CD4-positive, alpha-beta memory T cell (primary cell): ENCODE measurements around the gene OR5K3. TPM values are rescaled to one million over a fixed set of nuclear protein-coding genes. Genes with fewer than 3 reads are reported as not detected.

ENCODE experiments used
- CTCF ChIA-PET: fragments of 350-600 bp; sonication (Branson Sonifier 250); formaldehyde crosslinking; loops from one replicate; lab custom pipeline; 2021; ENCODE audit warnings: inconsistent platforms; ENCODE audit not compliant: partially characterized antibody; lab: Charles Lee
- POLR2A ChIA-PET: fragments of 350-600 bp; sonication (Branson Sonifier 250); formaldehyde crosslinking; loops from one replicate; lab custom pipeline; 2021; ENCODE audit not compliant: partially characterized antibody; lab: Charles Lee
- DNase-seq, 5 donors: peaks; one replicate each; pipeline versions ENCODE4 v3.0.0 to v3.0.0-alpha.2; 2020 to 2022; ENCODE audit warnings: mixed read lengths in 1 of 5
- H3K27ac ChIP-seq: one replicate; pipeline ENCODE4 v1.7.0; 2013; ENCODE audit warnings: low read depth, low read length
- H3K27me3 ChIP-seq: 2 replicates; pipeline ENCODE4 v1.7.0; 2013; ENCODE audit warnings: mild to moderate bottlenecking, low read length, moderate library complexity; ENCODE audit not compliant: insufficient read depth
- H3K36me3 ChIP-seq: 2 replicates; pipeline ENCODE4 v1.7.0; 2013; ENCODE audit warnings: mild to moderate bottlenecking, low read length, moderate library complexity; ENCODE audit not compliant: insufficient read depth
- H3K4me1 ChIP-seq: 2 replicates; pipeline ENCODE4 v1.7.0; 2013; ENCODE audit warnings: mild to moderate bottlenecking, low read length, moderate library complexity; ENCODE audit not compliant: insufficient read depth
- H3K4me3 ChIP-seq, 2 donors: one replicate each; pipeline ENCODE4 v1.7.0; 2013; ENCODE audit warnings: low read length in 2 of 2, mild to moderate bottlenecking in 1 of 2
- H3K9me3 ChIP-seq, 2 donors: one replicate each; pipeline ENCODE4 v1.7.0; 2013; ENCODE audit warnings: low read length in 2 of 2, control low read depth in 1 of 2; ENCODE audit not compliant: control insufficient read depth in 1 of 2
- H3K27ac Mint-ChIP-seq, 7 donors: one replicate each; pipeline ENCODE4 v1.8.0; 2020 to 2021; ENCODE audit warnings: mixed read lengths in 7 of 7, mild to moderate bottlenecking in 6 of 7, inconsistent platforms in 3 of 7, moderate library complexity in 3 of 7
- H3K27me3 Mint-ChIP-seq, 2 donors: one replicate each; pipeline ENCODE4 v1.8.0; 2020 to 2021; ENCODE audit warnings: mixed read lengths in 2 of 2
- H3K36me3 Mint-ChIP-seq, 2 donors: one replicate each; pipeline ENCODE4 v1.8.0; 2020 to 2021; ENCODE audit warnings: mixed read lengths in 2 of 2, inconsistent platforms in 1 of 2, mild to moderate bottlenecking in 1 of 2
- H3K4me1 Mint-ChIP-seq, 4 donors: one replicate each; pipeline ENCODE4 v1.8.0; 2020 to 2021; ENCODE audit warnings: mixed read lengths in 4 of 4, mild to moderate bottlenecking in 1 of 4
- H3K4me3 Mint-ChIP-seq, 8 donors: one replicate each; pipeline ENCODE4 v1.8.0; 2020 to 2021; ENCODE audit warnings: mixed read lengths in 8 of 8, mild to moderate bottlenecking in 7 of 8, moderate library complexity in 6 of 8, inconsistent platforms in 3 of 8
- H3K9me3 Mint-ChIP-seq, 8 donors: one replicate each; pipeline ENCODE4 v1.8.0; 2020 to 2021; ENCODE audit warnings: mixed read lengths in 8 of 8, mild to moderate bottlenecking in 5 of 8, inconsistent platforms in 3 of 8, moderate library complexity in 1 of 8
- intact Hi-C: fragments of 100-400 bp; cut with micrococcal nuclease; formaldehyde crosslinking; loops from one replicate; pipeline ENCODE4 v1.15.1; 2023
- polyA plus RNA-seq, 2 donors: library from polyadenylated mRNA; unstranded; fragments of 300-500 nt; fragmentation: Illumina TruSeq; gene quantifications; one replicate each; pipeline ENCODE4 v1.2.3, GENCODE V29; 2021
- total RNA-seq, 2 experiments: library from RNA; stranded (reverse); gene quantifications; one replicate each; pipeline ENCODE4 v1.2.3, GENCODE V29; 2021

OR5K3 gene
- total and polyA plus RNA-seq, 4 experiments from 2014 or later = not detected

- Mint-ChIP-seq H3K36me3 (peaks cover 1 to 7% of the 10 kb centered on the region in 2 donors), H3K27ac (peak overlapping the region in 1 of 7 donors; percentile 47), H3K9me3 (peaks cover 4 to 33% (median 22%) of the 10 kb centered on the region in 8 donors), H3K4me3 (peak overlapping the region in 1 of 8 donors; percentile 38), H3K27me3 (no peaks in the 10 kb centered on the region), H3K4me1 (no peaks in the 10 kb centered on the region)
- no peak overlapping the region for H3K4me3 ChIP-seq
- no peaks in the 10 kb centered on the region for H3K36me3 ChIP-seq
- intact Hi-C loops = loop anchor here (1.0 kb wide), 1 partner anchor 213 kb away; no protein-coding TSS in a partner anchor
- H3K4me1 ChIP-seq = no peaks in the 10 kb centered on the region
- POLR2A ChIA-PET = no interaction called here
- no peaks in the 10 kb centered on the region for H3K27me3 ChIP-seq
- no peak overlapping the region for H3K27ac ChIP-seq
- CTCF ChIA-PET = interaction anchor here (1.4 kb wide), 1 partner anchor 212 kb away, joined by 5 read pairs; no protein-coding TSS in a partner anchor
- H3K9me3 ChIP-seq = peaks cover 0 to 3% of the 10 kb centered on the region in 2 donors
- no peak for DNase-seq
These were observed 30.3 kb upstream of the OR5K3 start for GRCh38 chr3:98359993-98360675.

DNA sequence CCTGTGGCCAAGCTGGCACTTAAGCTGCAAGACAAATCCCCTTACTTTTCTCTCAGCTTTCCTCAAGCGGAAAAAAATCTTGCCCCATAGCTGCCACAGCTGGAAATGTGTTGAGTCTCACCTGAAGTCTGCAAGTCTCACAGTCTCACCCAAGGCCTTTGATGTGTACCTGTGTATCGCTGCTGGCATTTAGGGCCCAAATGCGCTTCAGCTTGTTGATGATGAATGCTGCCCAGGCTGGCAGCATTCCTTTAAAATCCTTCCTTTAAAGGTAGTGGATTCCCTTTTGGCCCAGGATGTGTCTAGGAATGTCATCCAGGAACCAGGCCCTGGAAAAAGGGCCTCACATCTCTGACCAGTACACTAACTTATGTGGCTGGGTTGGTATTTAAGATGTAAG lies 29.8 kb upstream of the OR5K3 start:
- H3K4me1 Mint-ChIP-seq = no peaks in the 10 kb centered on the region
- H3K9me3 Mint-ChIP-seq = peaks cover 4 to 37% (median 26%) of the 10 kb centered on the region in 8 donors
- no peak overlapping the region for H3K27ac Mint-ChIP-seq
- no peaks in the 10 kb centered on the region for H3K4me1 ChIP-seq
- DNase-seq = no peak
- intact Hi-C loops = loop anchor here (1.0 kb wide), 1 partner anchor 213 kb away; no protein-coding TSS in a partner anchor
- no peaks in the 10 kb centered on the region for H3K27me3 ChIP-seq
- CTCF ChIA-PET = interaction anchor here (1.4 kb wide), 1 partner anchor 212 kb away, joined by 5 read pairs; no protein-coding TSS in a partner anchor
- H3K36me3 Mint-ChIP-seq = peaks cover 1 to 7% of the 10 kb centered on the region in 2 donors
- no peaks in the 10 kb centered on the region for H3K36me3 ChIP-seq
- POLR2A ChIA-PET = no interaction called here
- H3K27me3 Mint-ChIP-seq = no peaks in the 10 kb centered on the region
- H3K4me3 ChIP-seq = no peak overlapping the region
- H3K27ac ChIP-seq = no peak overlapping the region
- no peak overlapping the region for H3K4me3 Mint-ChIP-seq
- peaks cover 0 to 3% of the 10 kb centered on the region in 2 donors for H3K9me3 ChIP-seq

- H3K36me3 Mint-ChIP-seq = peaks cover 1 to 7% of the 10 kb centered on the region in 2 donors
- intact Hi-C loops = no loop called here
- no peaks in the 10 kb centered on the region for H3K4me1 Mint-ChIP-seq
- no peak for DNase-seq
- no peaks in the 10 kb centered on the region for H3K27me3 Mint-ChIP-seq
- Histone ChIP-seq H3K27ac (no peak overlapping the region), H3K4me3 (no peak overlapping the region), H3K9me3 (peaks cover 0 to 3% of the 10 kb centered on the region in 2 donors), H3K36me3 (no peaks in the 10 kb centered on the region), H3K4me1 (no peaks in the 10 kb centered on the region), H3K27me3 (no peaks in the 10 kb centered on the region)
- H3K27ac Mint-ChIP-seq = no peak overlapping the region
- H3K9me3 Mint-ChIP-seq = peaks cover 4 to 39% (median 28%) of the 10 kb centered on the region in 8 donors
- ChIA-PET CTCF (interaction anchor here (1.4 kb wide), 1 partner anchor 211 kb away, joined by 5 read pairs; no protein-coding TSS in a partner anchor), POLR2A (no interaction called here)
- H3K4me3 Mint-ChIP-seq = no peak overlapping the region
These were observed 29.2 kb upstream of the OR5K3 start for GRCh38 chr3:98361289-98361688.

GRCh38 chr3:98367464-98368246 lies 22.8 kb upstream of the OR5K3 start:
- H3K4me3 Mint-ChIP-seq = no peak overlapping the region
- no peak for DNase-seq
- ChIA-PET CTCF (no interaction called here), POLR2A (no interaction called here)
- intact Hi-C loops = no loop called here
- no peak overlapping the region for H3K27ac ChIP-seq
- H3K27me3 Mint-ChIP-seq = no peaks in the 10 kb centered on the region
- H3K4me1 Mint-ChIP-seq = peaks cover 0 to 6% (median 3%) of the 10 kb centered on the region in 4 donors
- H3K27ac Mint-ChIP-seq = no peak overlapping the region
- H3K36me3 ChIP-seq = no peaks in the 10 kb centered on the region
- no peaks in the 10 kb centered on the region for H3K9me3 ChIP-seq
- H3K4me1 ChIP-seq = no peaks in the 10 kb centered on the region
- no peak overlapping the region for H3K4me3 ChIP-seq
- no peaks in the 10 kb centered on the region for H3K27me3 ChIP-seq
- peaks cover 0 to 16% (median 7%) of the 10 kb centered on the region in 8 donors for H3K9me3 Mint-ChIP-seq
- peaks cover 0 to 8% of the 10 kb centered on the region in 2 donors for H3K36me3 Mint-ChIP-seq

DNA sequence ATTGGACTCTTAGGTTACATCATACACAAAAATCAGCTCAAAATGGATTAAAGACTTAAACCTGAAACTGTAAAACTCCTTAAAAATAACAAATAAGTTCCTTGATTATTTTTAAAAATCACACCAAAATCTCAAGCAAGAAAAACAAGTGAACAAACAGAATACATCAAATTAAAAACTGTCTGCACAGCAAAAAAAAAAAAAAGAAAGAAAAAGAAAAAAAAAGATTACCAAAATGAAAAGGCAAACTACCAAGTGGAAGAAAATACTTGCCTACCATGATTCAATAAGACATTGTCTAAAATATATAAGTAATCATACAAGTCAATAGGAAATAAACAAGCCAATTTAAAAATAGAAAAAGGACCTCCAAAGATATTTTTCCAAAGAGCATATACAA lies 19.3 kb upstream of the OR5K3 start:
- no peaks in the 10 kb centered on the region for H3K4me1 ChIP-seq
- ChIA-PET CTCF (no interaction called here), POLR2A (no interaction called here)
- intact Hi-C loops = no loop called here
- no peak overlapping the region for H3K4me3 ChIP-seq
- no peak overlapping the region for H3K4me3 Mint-ChIP-seq
- H3K27me3 ChIP-seq = no peaks in the 10 kb centered on the region
- H3K27me3 Mint-ChIP-seq = peaks cover 0 to 2% of the 10 kb centered on the region in 2 donors
- no peak overlapping the region for H3K27ac ChIP-seq
- peaks cover 0 to 6% (median 3%) of the 10 kb centered on the region in 4 donors for H3K4me1 Mint-ChIP-seq
- H3K9me3 Mint-ChIP-seq = peaks cover 0 to 3% (median 0%) of the 10 kb centered on the region in 8 donors
- no peaks in the 10 kb centered on the region for H3K36me3 ChIP-seq
- H3K9me3 ChIP-seq = no peaks in the 10 kb centered on the region
- H3K27ac Mint-ChIP-seq = no peak overlapping the region
- H3K36me3 Mint-ChIP-seq = peaks cover 0 to 4% of the 10 kb centered on the region in 2 donors
- no peak for DNase-seq

DNA sequence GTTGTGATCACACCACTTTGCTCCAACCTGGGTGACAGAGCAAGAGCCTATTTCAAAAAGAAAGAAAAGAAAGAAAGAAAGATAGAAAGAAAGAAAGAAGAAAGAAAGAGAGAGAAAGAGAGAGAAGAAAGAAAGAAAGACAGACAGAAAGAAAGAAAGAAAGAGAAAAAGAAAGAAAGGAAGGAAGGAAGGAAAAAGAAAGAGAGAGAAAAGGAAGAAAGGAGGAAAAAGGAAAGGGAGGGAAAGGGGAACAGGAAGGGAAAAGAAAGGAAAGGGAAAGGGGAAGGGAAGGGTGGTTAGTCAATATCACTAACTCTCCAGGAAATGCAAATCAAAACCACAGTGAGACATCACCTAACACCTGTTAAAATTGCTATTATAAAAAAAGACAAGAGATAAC lies 18.6 kb upstream of the OR5K3 start:
- Histone ChIP-seq H3K27ac (no peak overlapping the region), H3K27me3 (no peaks in the 10 kb centered on the region), H3K36me3 (no peaks in the 10 kb centered on the region), H3K4me1 (no peaks in the 10 kb centered on the region), H3K9me3 (no peaks in the 10 kb centered on the region), H3K4me3 (no peak overlapping the region)
- H3K36me3 Mint-ChIP-seq = peaks cover 0 to 4% of the 10 kb centered on the region in 2 donors
- H3K27me3 Mint-ChIP-seq = peaks cover 0 to 2% of the 10 kb centered on the region in 2 donors
- H3K27ac Mint-ChIP-seq = peak overlapping the region in 1 of 7 donors; percentile 67
- POLR2A ChIA-PET = no interaction called here
- DNase-seq = no peak
- no peak overlapping the region for H3K4me3 Mint-ChIP-seq
- peaks cover 0 to 3% (median 0%) of the 10 kb centered on the region in 8 donors for H3K9me3 Mint-ChIP-seq
- intact Hi-C loops = no loop called here
- H3K4me1 Mint-ChIP-seq = peaks cover 0 to 6% (median 3%) of the 10 kb centered on the region in 4 donors
- CTCF ChIA-PET = no interaction called here

DNA sequence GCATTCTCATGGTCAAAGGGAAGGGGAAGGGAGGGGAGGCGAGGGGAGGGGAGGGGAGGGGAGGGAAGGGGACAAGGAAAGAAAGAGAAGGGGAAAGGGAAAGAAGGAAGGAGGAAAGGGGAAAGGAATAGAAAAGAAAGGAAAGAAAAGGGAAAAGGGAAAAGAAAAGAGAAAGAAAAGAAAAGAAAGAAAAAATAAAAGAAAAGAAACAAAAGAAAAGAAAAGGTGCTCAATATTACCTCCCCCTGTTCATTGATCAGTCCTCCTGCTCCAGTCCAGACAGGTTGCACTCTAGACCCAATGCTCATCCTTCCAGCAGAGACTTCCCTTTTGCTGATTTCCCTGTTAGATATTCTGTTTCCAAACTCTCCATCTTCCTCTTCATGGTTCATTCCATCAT lies 18.0 kb upstream of the OR5K3 start:
- Mint-ChIP-seq H3K27me3 (peaks cover 0 to 2% of the 10 kb centered on the region in 2 donors), H3K4me3 (no peak overlapping the region), H3K4me1 (peaks cover 0 to 6% (median 3%) of the 10 kb centered on the region in 4 donors), H3K9me3 (peaks cover 0 to 3% (median 0%) of the 10 kb centered on the region in 8 donors), H3K27ac (no peak overlapping the region), H3K36me3 (peaks cover 0 to 2% of the 10 kb centered on the region in 2 donors)
- ChIA-PET POLR2A (no interaction called here), CTCF (no interaction called here)
- Histone ChIP-seq H3K4me1 (no peaks in the 10 kb centered on the region), H3K4me3 (no peak overlapping the region), H3K27ac (no peak overlapping the region), H3K27me3 (no peaks in the 10 kb centered on the region), H3K9me3 (no peaks in the 10 kb centered on the region), H3K36me3 (no peaks in the 10 kb centered on the region)
- intact Hi-C loops = no loop called here
- no peak for DNase-seq
